ENCODE data around the gene VILL. TPM values are rescaled to one million over a fixed set of nuclear protein-coding genes. Genes with fewer than 3 reads are reported as not detected.

Gene VILL
- total RNA-seq, 1 experiment from 2014 or later: 1.2 TPM

- H3K27ac ChIP-seq (ENCODE audit: low read depth, low read length): no peak overlapping the region
- H3K4me1 ChIP-seq (ENCODE audit: control insufficient read depth in 1 of 2, insufficient read depth in 2 of 2, low read length in 2 of 2): peaks cover 11 to 45% of the 10 kb centered on the region in 2 experiments
- no peaks in the 10 kb centered on the region for H3K9me2 ChIP-seq (ENCODE audit: insufficient read depth)
- no peaks in the 10 kb centered on the region for H3K79me2 ChIP-seq (ENCODE audit: insufficient read depth, low read length)
- no peak overlapping the region for H2AFZ ChIP-seq (ENCODE audit: low read depth, low read length, poor library complexity, severe bottlenecking)
- H3K4me3 ChIP-seq (replicated peaks in 1 of 2; ENCODE audit: low read depth in 1 of 2, low read length in 2 of 2): no peak overlapping the region
- no peak overlapping the region for H3K4me2 ChIP-seq (ENCODE audit: low read length)
- no peak for DNase-seq (ENCODE audit: low read depth, low spot score)
- no peak overlapping the region for H3K9ac ChIP-seq (ENCODE audit: low read length)
- ChIA-PET CTCF (interaction anchor here (1.1 kb wide), 1 partner anchor 13 kb away, joined by 3 read pairs; no protein-coding TSS in a partner anchor), POLR2A (no interaction called here), RAD21 (ENCODE audit: low non-redundant PET in 1 of 2, low total read pairs in 2 of 2, uncharacterized antibody in 2 of 2, unreplicated experiment in 2 of 2) (no interaction called here)
- H3K36me3 ChIP-seq (ENCODE audit: control insufficient read depth in 1 of 2, insufficient read depth in 2 of 2, low read length in 2 of 2): no peaks in the 10 kb centered on the region
- no TSS peak for BruUV-seq (replicated peaks)
- no peak for ATAC-seq
- no peaks in the 10 kb centered on the region for H4K20me1 ChIP-seq (ENCODE audit: insufficient read depth)
- intact Hi-C loops (cut with micrococcal nuclease): no loop called here
- TF ChIP-seq JUND (IDR thresholded peaks at IDR 0.05) (no peak), POLR2AphosphoS5 (IDR thresholded peaks at IDR 0.05; ENCODE audit: low read depth, low read length) (no peak), MAX (IDR thresholded peaks at IDR 0.05) (no peak), SIN3A (IDR thresholded peaks at IDR 0.05; ENCODE audit: low read depth) (no peak), CEBPB (IDR thresholded peaks at IDR 0.05; ENCODE audit: low read depth) (no peak)
- no peaks in the 10 kb centered on the region for H3K27me3 ChIP-seq (ENCODE audit: insufficient read depth, low read length)
- H3K9me3 ChIP-seq (ENCODE audit: control insufficient read depth in 1 of 2, insufficient read depth in 1 of 2, low read depth in 1 of 2, low read length in 2 of 2): no peaks in the 10 kb centered on the region
These were observed 9.8 kb downstream of the VILL start for GRCh38 chr3:38000242-38000916.

GRCh38 chr3:38000965-38001455, 10.4 kb downstream of the VILL start:
- ChIA-PET CTCF (interaction anchor here (0.9 to 1.1 kb wide), 3 partner anchors 8 to 26 kb away, joined by 3 to 7 read pairs (median 3); no protein-coding TSS in a partner anchor), POLR2A (no interaction called here), RAD21 (ENCODE audit: low non-redundant PET in 1 of 2, low total read pairs in 2 of 2, uncharacterized antibody in 2 of 2, unreplicated experiment in 2 of 2) (no interaction called here)
- Histone ChIP-seq H3K9ac (ENCODE audit: low read length) (no peak overlapping the region), H3K27me3 (ENCODE audit: insufficient read depth, low read length) (no peaks in the 10 kb centered on the region), H3K9me2 (ENCODE audit: insufficient read depth) (no peaks in the 10 kb centered on the region), H3K27ac (ENCODE audit: low read depth, low read length) (no peak overlapping the region), H3K9me3 (ENCODE audit: control insufficient read depth in 1 of 2, insufficient read depth in 1 of 2, low read depth in 1 of 2, low read length in 2 of 2) (no peaks in the 10 kb centered on the region), H4K20me1 (ENCODE audit: insufficient read depth) (no peaks in the 10 kb centered on the region), H2AFZ (ENCODE audit: low read depth, low read length, poor library complexity, severe bottlenecking) (no peak overlapping the region), H3K79me2 (ENCODE audit: insufficient read depth, low read length) (no peaks in the 10 kb centered on the region), H3K4me1 (ENCODE audit: control insufficient read depth in 1 of 2, insufficient read depth in 2 of 2, low read length in 2 of 2) (peaks cover 11 to 50% of the 10 kb centered on the region in 2 experiments), H3K4me3 (replicated peaks in 1 of 2; ENCODE audit: low read depth in 1 of 2, low read length in 2 of 2) (no peak overlapping the region), H3K36me3 (ENCODE audit: control insufficient read depth in 1 of 2, insufficient read depth in 2 of 2, low read length in 2 of 2) (no peaks in the 10 kb centered on the region), H3K4me2 (ENCODE audit: low read length) (no peak overlapping the region)
- BruUV-seq (replicated peaks): no TSS peak
- intact Hi-C loops (cut with micrococcal nuclease): no loop called here
- DNase-seq (ENCODE audit: low read depth, low spot score) (no peak), ATAC-seq (no peak)
- TF ChIP-seq CTCF (IDR thresholded peaks at IDR 0.05 in 2 of 3, conservative IDR thresholded peaks at IDR 0.05 in 1 of 3; ENCODE audit: borderline replicate concordance in 1 of 3, insufficient read depth in 1 of 3, low read depth in 2 of 3, low read length in 2 of 3) (no peak), REST (IDR thresholded peaks at IDR 0.05; ENCODE audit: low read depth) (no peak), ATF3 (IDR thresholded peaks at IDR 0.05) (no peak), SRF (IDR thresholded peaks at IDR 0.05; ENCODE audit: low read depth) (no peak), POLR2A (IDR thresholded peaks at IDR 0.05; ENCODE audit: borderline replicate concordance, extremely low read depth, insufficient read depth, insufficient read length) (no peak), RAD21 (IDR thresholded peaks at IDR 0.05; ENCODE audit: low read depth) (no peak), POLR2AphosphoS5 (IDR thresholded peaks at IDR 0.05; ENCODE audit: low read depth, low read length) (no peak), ZFX (IDR thresholded peaks at IDR 0.05) (no peak), EZH2phosphoT487 (IDR thresholded peaks at IDR 0.05; ENCODE audit: borderline replicate concordance) (no peak), MAX (IDR thresholded peaks at IDR 0.05) (no peak), YY1 (IDR thresholded peaks at IDR 0.05; ENCODE audit: extremely low read depth, insufficient replicate concordance, low read depth, low read length) (no peak)
